K562 (cell line): ENCODE results near the gene ABCF2. TPM values are rescaled to one million over a fixed set of nuclear protein-coding genes. Genes with fewer than 3 reads are reported as not detected.
A peak's percentile ranks its signal among the peaks of the same experiment; 100 is the strongest.

Experiments used
- ATAC-seq: fragments of 200-7000 bp; cut with Tn5 transposase; 3 replicates; pipeline ENCODE4 v1.9.1; 2020; ENCODE audit warnings: moderate library complexity
- BruUV-seq: library from RNA; stranded (reverse); fragments of 400-500 nt; replicated peaks from 2 replicates; lab custom pipeline; 2021; lab: Mats Ljungman, UMichigan
- CTCF ChIA-PET: fragments of 300-600 bp; formaldehyde crosslinking; extraction: SDS; loops from one replicate; lab custom pipeline; 2021; ENCODE audit warnings: low intra/inter-chr PET ratio; lab: Yijun Ruan, JAX
- POLR2A ChIA-PET: fragments of 300-600, 350-650 bp; sonication (Branson Sonifier 250); formaldehyde crosslinking; extraction: SDS; loops from one replicate; lab custom pipeline; 2021; ENCODE audit warnings: antibody characterized with exemption, inconsistent platforms; lab: Yijun Ruan, JAX
- DNase-seq, 4 experiments: peaks; one replicate each; pipeline versions ENCODE4 v3.0.0 to v3.0.0-alpha.2; 2011 to 2018; ENCODE audit warnings: low spot score in 3 of 4, mixed read lengths in 3 of 4; ENCODE audit errors: extremely low read depth in 1 of 4
- FAIRE-seq: peaks from 2 replicates; lab custom pipeline; 2011; peaks lifted over from hg19 to GRCh38; lab: Jason Lieb, UNC
- H2AFZ ChIP-seq: 2 replicates; pipeline ENCODE4 v1.6.0; 2011; ENCODE audit warnings: low read depth, low read length, control low read depth, inconsistent platforms
- H3K27ac ChIP-seq: fragments of 200-600 bp; 3 replicates; pipeline ENCODE4 v1.8.0; 2011; ENCODE audit warnings: low read depth, mild to moderate bottlenecking, control low read depth, inconsistent platforms, low read length, moderate library complexity, mixed read lengths; ENCODE audit errors: extremely low read depth
- H3K27me3 ChIP-seq, 2 experiments: fragments of 300-600 bp in 1 of 2; 2 replicates in 1 of 2; 3 replicates in 1 of 2; pipeline versions ENCODE4 v1.6.0 to v1.8.0; 2011; ENCODE audit warnings: inconsistent platforms in 2 of 2, low read length in 2 of 2, mild to moderate bottlenecking in 1 of 2, mixed read lengths in 1 of 2, moderate library complexity in 1 of 2; ENCODE audit not compliant: control insufficient read depth in 2 of 2, insufficient read depth in 2 of 2
- H3K36me3 ChIP-seq: fragments of 300-600 bp; 3 replicates; pipeline ENCODE4 v1.8.0; 2011; ENCODE audit warnings: mild to moderate bottlenecking, low read length, inconsistent platforms; ENCODE audit not compliant: control insufficient read depth, insufficient read depth
- H3K4me1 ChIP-seq, 2 experiments: fragments of 200-600 bp in 1 of 2; replicated peaks in 1 of 2; 2 replicates in 1 of 2; 3 replicates in 1 of 2; pipeline versions ENCODE4 v1.5.1 to v1.8.0; 2011; ENCODE audit warnings: inconsistent platforms in 2 of 2, low read length in 2 of 2, mild to moderate bottlenecking in 1 of 2, mixed read lengths in 1 of 2, moderate library complexity in 1 of 2; ENCODE audit not compliant: control insufficient read depth in 2 of 2, insufficient read depth in 2 of 2
- H3K4me2 ChIP-seq: 2 replicates; pipeline ENCODE4 v1.6.1; 2011; ENCODE audit warnings: low read length, control low read depth, inconsistent platforms, mixed read lengths; ENCODE audit not compliant: insufficient read depth
- H3K4me3 ChIP-seq: fragments of 200-600 bp; sonication (generic), shearing (Covaris generic); 2 replicates; pipeline ENCODE4 v1.5.1; 2016; ENCODE audit warnings: control low read depth, inconsistent platforms
- H3K79me2 ChIP-seq: fragments of 200-600 bp; 3 replicates; pipeline ENCODE4 v1.8.0; 2011; ENCODE audit warnings: low read length, inconsistent platforms; ENCODE audit not compliant: control insufficient read depth, insufficient read depth
- H3K9ac ChIP-seq, 2 experiments: 2 replicates each; pipeline versions ENCODE4 v1.6.0 to v1.6.1; 2011; ENCODE audit warnings: low read depth in 2 of 2, low read length in 2 of 2, control low read depth in 1 of 2, inconsistent platforms in 1 of 2, mild to moderate bottlenecking in 1 of 2, mixed read lengths in 1 of 2; ENCODE audit not compliant: insufficient read depth in 1 of 2
- H3K9me1 ChIP-seq: one replicate; pipeline ENCODE4 v1.6.0; 2011; ENCODE audit warnings: inconsistent platforms, mild to moderate bottlenecking, low read length, moderate library complexity; ENCODE audit not compliant: control insufficient read depth, insufficient read depth
- H3K9me3 ChIP-seq: replicated peaks from 2 replicates; pipeline ENCODE4 v1.5.1; 2011; ENCODE audit warnings: low read depth, low read length, inconsistent platforms; ENCODE audit not compliant: control insufficient read depth, insufficient read depth
- H4K20me1 ChIP-seq: replicated peaks from 2 replicates; pipeline ENCODE4 v1.6.1; 2011; ENCODE audit warnings: low read length, inconsistent platforms, mixed read lengths; ENCODE audit not compliant: control insufficient read depth, insufficient read depth
- ARID1B ChIP-seq: fragments of 450-650 bp; IDR thresholded peaks from 2 replicates; pipeline ENCODE4 v1.6.1; 2016; ENCODE audit warnings: antibody characterized with exemption, mild to moderate bottlenecking, inconsistent platforms
- CREB3L1 ChIP-seq: fragments of 450-650 bp; IDR thresholded peaks from 2 replicates; pipeline ENCODE4 v1.6.1; 2014; ENCODE audit warnings: low read depth, mild to moderate bottlenecking, moderate library complexity, borderline replicate concordance
- E2F6 ChIP-seq, 2 experiments: IDR thresholded peaks; 2 replicates each; pipeline ENCODE4 v1.6.1; 2011; ENCODE audit warnings: borderline replicate concordance in 1 of 2, control low read depth in 1 of 2, low read depth in 1 of 2, low read length in 1 of 2, mild to moderate bottlenecking in 1 of 2, mixed read lengths in 1 of 2, moderate library complexity in 1 of 2; ENCODE audit not compliant: insufficient read depth in 1 of 2, insufficient read length in 1 of 2, poor library complexity in 1 of 2, severe bottlenecking in 1 of 2; ENCODE audit errors: extremely low read depth in 1 of 2
- ETV6 ChIP-seq, 3 experiments: fragments of 150-350 bp in 1 of 3; sonication (generic) in 1 of 3; formaldehyde crosslinking in 1 of 3; IDR thresholded peaks; 2 replicates each; pipeline versions ENCODE4 v1.6.1 to v1.8.0; 2014 to 2022; ENCODE audit warnings: borderline replicate concordance in 2 of 3, low read depth in 2 of 3, antibody characterized with exemption in 1 of 3, low read length in 1 of 3, mild to moderate bottlenecking in 1 of 3, missing genetic modification reagents in 1 of 3
- HCFC1 ChIP-seq: IDR thresholded peaks from 2 replicates; pipeline ENCODE4 v1.6.1; 2012; ENCODE audit warnings: low read depth, low read length, improper control_type of control experiment
- MECOM ChIP-seq: fragments of 250-450 bp; sonication (Bioruptor Pico); IDR thresholded peaks from 2 replicates; pipeline ENCODE4 v1.8.0; 2022; ENCODE audit warnings: inconsistent platforms
- NCOA4 ChIP-seq: fragments of 450-650 bp; IDR thresholded peaks from 2 replicates; pipeline ENCODE4 v1.6.1; 2018; ENCODE audit warnings: mild to moderate bottlenecking; ENCODE audit not compliant: partially characterized antibody
- PHF20 ChIP-seq: fragments of 450-650 bp; IDR thresholded peaks from 2 replicates; pipeline ENCODE4 v1.6.1; 2018; ENCODE audit not compliant: partially characterized antibody
- PHTF2 ChIP-seq: fragments of 250-450 bp; sonication (Bioruptor Pico); IDR thresholded peaks from 2 replicates; pipeline ENCODE4 v1.5.0; 2021; ENCODE audit warnings: mild to moderate bottlenecking
- PYGO2 ChIP-seq: fragments of 450-650 bp; IDR thresholded peaks from 2 replicates; pipeline ENCODE4 v1.6.1; 2016; ENCODE audit warnings: mild to moderate bottlenecking, missing genetic modification characterization, moderate library complexity, missing compliant biosample characterization
- RFX7 ChIP-seq: fragments of 250-450 bp; sonication (Bioruptor Pico); IDR thresholded peaks from 2 replicates; pipeline ENCODE4 v1.5.1; 2021; ENCODE audit warnings: mild to moderate bottlenecking
- SP1 ChIP-seq: sonication (generic); formaldehyde crosslinking; IDR thresholded peaks from 2 replicates; pipeline ENCODE4 v1.8.1; 2022; ENCODE audit warnings: mild to moderate bottlenecking, missing genetic modification reagents
- SRSF7 ChIP-seq: fragments of 200-400 bp; formaldehyde crosslinking; optimal IDR thresholded peaks from 2 replicates; pipeline ENCODE3; 2017; ENCODE audit warnings: mild to moderate bottlenecking, low read depth, low read length
- WGBS: fragments of 100-300 bp; shearing (Covaris generic); methylation state at CpG from one replicate; pipeline ENCODE4 v1.1.6; 2016; ENCODE audit warnings: low coverage, mixed read lengths; ENCODE audit not compliant: insufficient coverage; ENCODE audit errors: missing lambda C conversion rate; 5-methylcytosine and 5-hydroxymethylcytosine counted together
- in situ Hi-C: fragments of 300-500 bp; cut with MboI; formaldehyde crosslinking; loops from 4 replicates; pipeline ENCODE4 v1.15.0; 2018; ENCODE audit warnings: inconsistent platforms, mixed read lengths
- intact Hi-C: fragments of 100-400 bp; cut with micrococcal nuclease; formaldehyde crosslinking; loops from 2 replicates; pipeline ENCODE4 v1.14.2; 2022
- polyA plus RNA-seq, 8 experiments: library from polyadenylated mRNA; depleted of rRNA in 4 of 8; stranded (reverse) in 5 of 8; unstranded in 3 of 8; fragments of >200 nt; fragmentation: Nextera tagmentation in 2 of 8; fragmentation: Illumina TruSeq in 1 of 8; extraction: Ambion mirVana in 2 of 8; extraction: Trizol in 1 of 8; gene quantifications; 2 replicates each; pipeline versions ENCODE4 v1.2.1 to v1.2.3, GENCODE V29; 2011 to 2014; ENCODE audit warnings: inconsistent platforms in 1 of 8, missing spikeins in 1 of 8
- total RNA-seq, 7 experiments: library from RNA; depleted of rRNA in 6 of 7; stranded (reverse); fragments of >200 nt in 6 of 7; fragmentation: Illumina TruSeq in 2 of 7; extraction: Trizol in 2 of 7; gene quantifications; 2 replicates each; pipeline versions ENCODE4 v1.2.1 to v1.2.3, GENCODE V29; 2011 to 2021; ENCODE audit warnings: low replicate concordance in 1 of 7
- TF ChIP-seq, protein P1 (sequence below): sonication (generic); formaldehyde crosslinking; IDR thresholded peaks from 2 replicates; pipeline ENCODE4 v1.9.0; 2022; ENCODE audit warnings: mild to moderate bottlenecking, missing genetic modification reagents

The ABCF2 gene
- total and polyA plus RNA-seq, 9 of the 15 experiments (the other 6 are each of a cell fraction or from before 2014, with no cell fraction given), result 62.1 to 224 (median 113) TPM

GRCh38 chr7:151232917-151233701, 6.1 kb upstream of the ABCF2 start (continued):
- TF ChIP-seq SRSF7 (no peak), MECOM (CRISPR knock-in tag) (no peak)

DNA sequence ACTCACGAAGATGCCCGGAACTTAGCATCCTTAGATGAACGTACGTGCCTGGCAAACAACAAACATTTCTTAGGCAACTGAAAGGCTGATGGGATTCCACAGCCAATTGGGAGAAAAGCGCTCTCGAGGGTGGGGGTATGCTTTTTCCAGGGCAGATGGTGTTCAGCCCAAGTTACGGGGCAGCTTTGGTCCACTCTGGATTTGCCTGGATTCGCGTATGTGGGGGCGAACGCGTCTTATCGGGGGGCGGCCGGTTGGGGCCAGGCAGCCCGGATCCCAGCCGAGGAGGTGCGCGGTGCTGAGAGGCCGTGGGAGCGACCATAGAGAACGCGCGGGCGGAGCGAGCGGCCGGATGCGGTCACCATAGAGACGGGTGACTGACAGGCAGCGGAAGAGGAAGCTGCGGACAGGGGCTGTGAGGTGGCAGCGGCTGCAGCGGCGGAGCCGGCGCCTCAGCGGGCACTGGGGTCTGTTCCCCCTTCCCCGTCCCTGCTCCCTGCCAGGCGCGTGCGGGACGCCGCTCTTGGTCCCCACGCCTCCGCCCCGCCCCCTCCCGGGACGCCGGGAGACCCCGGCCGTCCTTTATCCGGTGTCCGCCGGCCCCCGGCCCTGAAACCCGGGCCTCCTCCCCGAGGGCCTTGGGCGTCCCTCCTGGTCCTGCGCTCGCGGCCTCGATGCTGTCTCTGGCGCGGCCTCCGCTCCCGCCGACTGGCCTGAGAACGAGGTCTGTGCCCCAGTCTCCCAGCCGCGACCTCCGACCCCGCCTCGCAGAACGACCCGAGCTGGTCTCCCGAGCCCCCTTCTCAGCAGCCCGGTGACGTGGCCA, 5.3 kb upstream of the ABCF2 start, which contains the start of gene CHPF2:
CHPF2 (plus strand) TSS at position 393 of the 826 bp plus-strand sequence. CDS start 1,529 bp downstream, outside the sequence.
- H3K27me3 ChIP-seq, result no peaks in the 10 kb centered on the region
- peaks cover 24 to 42% of the 10 kb centered on the region in 2 experiments; a peak in 4 of 5 replicates for H3K4me1 ChIP-seq
- WGBS, result 2% methylated on average over 70 of the region's 79 CpGs
- in situ Hi-C loops, result no loop called here
- H3K27ac ChIP-seq, result peak within 1 kb of the TSS; percentile 81
- peaks cover 23% of the 10 kb centered on the region for H4K20me1 ChIP-seq
- peak; percentile 65 for FAIRE-seq
- peak within 1 kb of the TSS; percentile 98 for H2AFZ ChIP-seq
- peaks cover 27% of the 10 kb centered on the region for H3K79me2 ChIP-seq
- intact Hi-C loops, result loop anchor here (5.0 kb wide), 1 partner anchor 225 kb away; no protein-coding TSS in a partner anchor
- POLR2A ChIA-PET, result interaction anchor here (0.6 to 3.3 kb wide), 6 partner anchors 11 to 159 kb away, joined by 3 to 34 read pairs (median 6); partner anchors contain the start of gene H2BK1
- no peaks in the 10 kb centered on the region for H3K9me3 ChIP-seq
- H3K36me3 ChIP-seq, result peaks cover 32% of the 10 kb centered on the region; the same call in 2 of the 3 replicates
- CTCF ChIA-PET, result interaction anchor here (0.6 kb wide), 1 partner anchor 127 kb away, joined by 3 read pairs; no protein-coding TSS in a partner anchor
- DNase-seq, result peak; percentile 96 to 98 (median 97)
- peak within 1 kb of the TSS; percentile 94 for H3K4me2 ChIP-seq
- ATAC-seq, result peak; percentile 97
- peak within 1 kb of the TSS; percentile 79 to 96 for H3K9ac ChIP-seq
- no TSS peak for BruUV-seq
- peak within 1 kb of the TSS; percentile 92 for H3K4me3 ChIP-seq
- H3K9me1 ChIP-seq, result peaks cover 4% of the 10 kb centered on the region
- TF ChIP-seq HCFC1 (peak; percentile 66), E2F6 (IDR thresholded peaks at IDR 0.05; ENCODE audit: borderline replicate concordance in 1 of 2, extremely low read depth in 1 of 2, insufficient read depth in 1 of 2, insufficient read length in 1 of 2, low read depth in 1 of 2, low read length in 1 of 2, poor library complexity in 1 of 2, severe bottlenecking in 1 of 2) (peak; percentile 14 to 72), ARID1B (peak; percentile 55), PYGO2 (tag) (no peak), PHTF2 (CRISPR knock-in tag) (no peak), CREB3L1 (peak; percentile 96), SP1 (peak; percentile 40), ETV6 (IDR thresholded peaks at IDR 0.05; ENCODE audit: borderline replicate concordance in 1 of 2, low read depth in 2 of 2, low read length in 1 of 2) (no peak), ETV6 (CRISPR knock-in tag; IDR thresholded peaks at IDR 0.05; ENCODE audit: borderline replicate concordance) (no peak), NCOA4 (no peak), PHF20 (peak; percentile 60), RFX7 (CRISPR knock-in tag) (no peak)
- TF ChIP-seq, protein P1, sequence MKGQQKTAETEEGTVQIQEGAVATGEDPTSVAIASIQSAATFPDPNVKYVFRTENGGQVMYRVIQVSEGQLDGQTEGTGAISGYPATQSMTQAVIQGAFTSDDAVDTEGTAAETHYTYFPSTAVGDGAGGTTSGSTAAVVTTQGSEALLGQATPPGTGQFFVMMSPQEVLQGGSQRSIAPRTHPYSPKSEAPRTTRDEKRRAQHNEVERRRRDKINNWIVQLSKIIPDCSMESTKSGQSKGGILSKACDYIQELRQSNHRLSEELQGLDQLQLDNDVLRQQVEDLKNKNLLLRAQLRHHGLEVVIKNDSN (CRISPR knock-in tag), result peak; percentile 41; the same call in 1 of the 2 replicates
